HG03571 (cell line): ENCODE measurements around the gene ADARB1.

Experiments
- ATAC-seq: cut with Tn5 transposase; IDR thresholded peaks from one replicate; pipeline ENCODE4 v1.9.1; 2021; ENCODE audit not compliant: unreplicated experiment

ADARB1 gene

DNA sequence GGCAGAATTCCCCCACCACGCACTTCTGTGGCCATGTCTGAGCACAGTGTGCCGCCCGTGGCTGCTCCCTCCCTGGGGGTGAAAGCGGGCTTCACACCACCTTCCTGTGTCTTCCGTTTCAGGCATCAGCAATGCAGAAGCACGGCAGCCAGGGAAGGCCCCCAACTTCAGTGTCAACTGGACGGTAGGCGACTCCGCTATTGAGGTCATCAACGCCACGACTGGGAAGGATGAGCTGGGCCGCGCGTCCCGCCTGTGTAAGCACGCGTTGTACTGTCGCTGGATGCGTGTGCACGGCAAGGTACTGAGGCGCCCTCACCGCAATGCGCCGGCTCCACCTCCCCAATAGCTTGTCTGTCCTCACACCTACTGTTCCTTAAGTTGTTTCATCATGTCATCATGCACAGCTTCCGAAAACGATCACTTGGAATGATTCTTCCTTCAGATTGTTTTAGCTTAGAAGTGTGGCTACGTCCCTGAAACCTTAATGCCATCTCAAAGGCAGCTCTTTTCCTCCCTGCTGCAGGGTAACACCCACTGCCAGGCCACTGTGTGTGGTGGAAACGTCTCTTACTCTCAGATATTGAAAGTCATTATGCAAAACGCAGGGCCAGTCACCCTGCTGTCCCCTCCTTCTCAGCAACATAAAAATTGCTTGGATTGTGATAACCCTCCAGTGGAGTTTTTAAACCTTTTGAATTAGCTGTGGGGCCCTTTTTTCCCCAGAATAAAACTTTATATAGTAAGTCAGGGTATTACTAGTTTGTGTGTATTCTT, 146.5 kb downstream of the ADARB1 start:
- ATAC-seq: no peak

DNA sequence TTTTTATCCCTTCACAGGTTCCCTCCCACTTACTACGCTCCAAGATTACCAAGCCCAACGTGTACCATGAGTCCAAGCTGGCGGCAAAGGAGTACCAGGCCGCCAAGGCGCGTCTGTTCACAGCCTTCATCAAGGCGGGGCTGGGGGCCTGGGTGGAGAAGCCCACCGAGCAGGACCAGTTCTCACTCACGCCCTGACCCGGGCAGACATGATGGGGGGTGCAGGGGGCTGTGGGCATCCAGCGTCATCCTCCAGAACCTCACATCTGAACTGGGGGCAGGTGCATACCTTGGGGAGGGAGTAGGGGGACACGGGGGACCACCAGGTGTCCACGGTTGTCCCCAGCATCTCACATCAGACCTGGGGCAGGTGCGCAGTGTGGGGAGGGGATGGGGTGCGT, 147.6 kb downstream of the ADARB1 start:
- ATAC-seq: no peak

DNA sequence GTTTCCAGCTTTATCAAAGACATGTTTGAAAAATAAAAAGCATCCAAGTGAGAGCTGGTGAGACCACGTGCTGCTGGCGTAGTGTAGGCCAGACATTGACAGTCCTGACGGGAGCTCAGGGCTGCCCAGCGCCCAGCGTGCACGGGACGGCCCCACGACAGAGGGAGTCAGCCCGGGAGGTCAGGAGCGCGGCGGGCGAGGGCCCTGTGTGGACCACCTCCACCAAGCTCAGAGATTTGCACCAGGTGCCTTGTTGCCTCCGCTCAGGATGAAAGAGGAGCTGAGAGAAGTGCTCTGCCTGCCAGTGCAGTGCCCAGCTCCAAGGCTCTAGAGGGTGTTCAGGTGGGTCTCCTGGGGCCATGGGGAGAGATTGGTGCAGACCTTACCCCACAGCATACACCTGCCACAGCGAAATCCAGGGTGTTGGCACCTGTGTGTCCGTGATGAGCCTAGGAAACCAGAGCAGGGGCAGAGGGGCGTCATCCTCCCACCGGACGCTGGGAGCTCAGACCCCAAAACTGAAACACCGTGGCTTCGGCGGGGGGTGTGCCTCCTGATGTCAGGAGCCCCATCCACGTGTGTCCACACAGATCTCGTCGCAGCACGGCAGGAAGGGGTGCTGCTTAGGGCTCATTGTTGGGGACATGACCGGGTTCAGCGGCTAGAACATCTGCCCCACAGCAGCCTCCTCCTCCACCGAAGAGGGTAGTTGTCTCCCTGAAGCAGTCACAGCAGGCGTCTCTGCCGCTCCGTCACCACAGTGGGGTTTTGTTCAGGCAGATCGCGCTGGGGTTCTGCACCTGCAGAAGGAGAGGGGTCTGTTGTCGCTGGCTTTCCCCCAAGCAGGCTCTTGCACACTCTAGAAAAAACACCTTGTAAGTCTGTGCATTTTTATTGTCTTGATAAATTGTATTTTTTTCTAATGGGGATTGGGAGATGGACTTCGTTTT, 149.1 kb downstream of the ADARB1 start:
- no peak for ATAC-seq

GRCh38 chr21:45224189-45224938, 150.0 kb downstream of the ADARB1 start:
- ATAC-seq: no peak

DNA sequence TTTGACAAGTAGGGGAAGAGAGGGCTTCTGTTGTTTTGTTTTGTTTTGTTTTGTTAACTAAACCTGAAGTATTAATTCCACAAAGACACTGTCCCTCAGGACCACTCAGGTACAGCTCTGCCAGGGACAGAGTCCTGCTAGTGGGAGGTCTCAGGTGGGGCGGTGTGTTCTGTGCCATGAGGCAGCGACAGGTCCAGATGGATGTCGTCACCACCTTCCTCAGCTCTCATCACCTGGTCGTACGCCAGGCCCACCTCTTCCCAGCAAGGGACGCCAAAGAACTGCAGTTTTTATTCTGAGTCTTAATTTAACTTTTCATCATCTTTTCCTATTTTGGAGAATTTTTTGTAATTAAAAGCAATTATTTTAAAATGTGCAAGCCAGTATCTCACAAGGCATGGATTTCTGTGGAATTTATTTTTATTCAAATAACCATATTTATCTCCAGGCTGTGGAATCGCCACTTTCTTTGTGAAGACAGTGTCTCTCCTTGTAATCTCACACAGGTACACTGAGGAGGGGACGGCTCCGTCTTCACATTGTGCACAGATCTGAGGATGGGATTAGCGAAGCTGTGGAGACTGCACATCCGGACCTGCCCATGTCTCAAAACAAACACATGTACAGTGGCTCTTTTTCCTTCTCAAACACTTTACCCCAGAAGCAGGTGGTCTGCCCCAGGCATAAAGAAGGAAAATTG, 150.8 kb downstream of the ADARB1 start:
- no peak for ATAC-seq

DNA sequence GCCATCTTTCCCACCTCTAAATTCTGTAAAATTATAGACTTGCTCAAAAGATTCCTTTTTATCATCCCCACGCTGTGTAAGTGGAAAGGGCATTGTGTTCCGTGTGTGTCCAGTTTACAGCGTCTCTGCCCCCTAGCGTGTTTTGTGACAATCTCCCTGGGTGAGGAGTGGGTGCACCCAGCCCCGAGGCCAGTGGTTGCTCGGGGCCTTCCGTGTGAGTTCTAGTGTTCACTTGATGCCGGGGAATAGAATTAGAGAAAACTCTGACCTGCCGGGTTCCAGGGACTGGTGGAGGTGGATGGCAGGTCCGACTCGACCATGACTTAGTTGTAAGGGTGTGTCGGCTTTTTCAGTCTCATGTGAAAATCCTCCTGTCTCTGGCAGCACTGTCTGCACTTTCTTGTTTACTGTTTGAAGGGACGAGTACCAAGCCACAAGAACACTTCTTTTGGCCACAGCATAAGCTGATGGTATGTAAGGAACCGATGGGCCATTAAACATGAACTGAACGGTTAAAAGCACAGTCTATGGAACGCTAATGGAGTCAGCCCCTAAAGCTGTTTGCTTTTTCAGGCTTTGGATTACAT, 151.5 kb downstream of the ADARB1 start:
- no peak for ATAC-seq

DNA sequence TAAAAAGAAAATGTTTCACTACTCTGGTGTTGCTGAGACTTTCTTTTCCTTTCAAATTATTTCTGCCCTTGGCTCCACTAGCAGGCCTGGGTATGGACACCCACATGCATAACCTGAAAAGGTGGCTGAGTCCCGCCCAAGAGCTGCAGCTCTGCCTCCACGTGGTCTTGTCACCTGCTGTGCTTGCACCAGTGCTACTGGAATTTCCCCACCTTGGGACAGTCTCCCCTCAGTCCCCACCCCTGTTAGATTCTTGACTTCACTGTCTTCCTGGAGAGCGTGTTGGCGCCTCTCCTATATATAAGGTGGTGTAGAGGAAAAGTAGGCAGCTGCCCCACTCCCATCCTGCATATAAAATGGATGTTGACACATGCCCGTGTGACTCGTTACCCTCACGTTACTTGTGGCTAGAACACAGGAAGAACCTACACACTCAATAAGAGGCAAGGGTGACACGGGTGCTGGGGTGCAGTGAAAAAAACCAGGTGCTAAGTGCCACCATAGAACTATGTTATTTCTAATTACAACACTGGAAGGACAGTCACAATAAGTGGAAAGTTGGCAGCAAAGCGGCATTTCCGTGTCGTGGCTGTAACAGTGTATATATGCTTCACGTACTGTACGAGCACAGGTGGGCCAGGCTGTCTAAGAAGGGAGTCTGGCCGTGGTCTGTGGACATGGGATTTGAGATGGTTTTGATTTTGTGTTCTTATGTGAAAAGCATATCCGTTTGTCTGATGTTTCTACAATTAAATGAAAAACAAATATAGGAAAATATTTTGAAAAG, 152.4 kb downstream of the ADARB1 start:
- no peak for ATAC-seq

GRCh38 chr21:45227735-45228134, 153.4 kb downstream of the ADARB1 start:
- no peak for ATAC-seq

- ATAC-seq: no peak
These were observed 153.8 kb downstream of the ADARB1 start for GRCh38 chr21:45228171-45228641.

DNA sequence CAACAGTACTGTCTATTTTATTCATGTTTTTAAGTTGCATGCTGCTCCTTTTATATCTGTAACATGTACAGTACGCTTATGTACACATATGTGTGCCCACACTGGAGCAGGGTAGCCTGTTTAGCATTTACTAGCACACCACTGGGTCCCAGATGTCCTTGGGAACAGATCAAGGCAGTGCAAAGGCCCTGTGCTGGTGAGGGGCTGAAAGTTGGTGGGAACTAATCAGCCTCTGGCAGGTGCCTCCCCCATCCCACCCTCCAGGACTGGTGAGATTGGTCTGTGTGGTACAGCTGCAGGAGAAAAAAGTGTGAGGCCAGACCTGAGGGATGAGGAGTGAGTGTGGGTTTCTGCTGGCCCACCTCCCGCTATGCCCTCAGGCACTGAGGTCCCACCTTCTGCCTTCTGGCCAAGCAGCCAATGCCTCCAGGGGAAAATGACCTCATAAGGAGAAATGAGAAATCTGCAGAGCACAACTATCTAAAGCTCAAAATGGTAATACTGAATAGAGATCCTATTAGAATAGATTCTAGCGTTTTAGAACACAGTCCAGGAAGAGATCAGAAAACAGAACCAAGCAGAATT, 154.4 kb downstream of the ADARB1 start:
- ATAC-seq: no peak

DNA sequence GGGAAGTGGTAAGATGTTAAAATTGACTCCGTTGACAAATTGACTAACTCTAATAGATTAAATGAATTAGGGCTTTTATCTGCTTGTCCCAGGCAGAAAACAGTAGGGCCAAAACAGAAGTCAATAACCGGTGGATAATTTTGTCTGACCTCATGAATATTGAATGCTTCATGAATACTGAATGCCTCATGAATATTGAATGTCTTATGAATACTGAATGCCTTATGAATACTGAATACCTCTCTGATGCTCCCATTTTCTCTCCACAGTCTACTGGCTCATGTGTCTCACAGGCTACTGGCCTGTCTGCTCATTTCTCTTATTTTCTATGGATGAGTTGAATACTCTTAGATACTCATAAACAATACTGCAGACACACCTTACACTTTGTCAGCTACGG, 157.3 kb downstream of the ADARB1 start:
- no peak for ATAC-seq

GRCh38 chr21:45234127-45234526, 159.7 kb downstream of the ADARB1 start:
- ATAC-seq: no peak

GRCh38 chr21:45234965-45235364, 160.6 kb downstream of the ADARB1 start:
- ATAC-seq: no peak

DNA sequence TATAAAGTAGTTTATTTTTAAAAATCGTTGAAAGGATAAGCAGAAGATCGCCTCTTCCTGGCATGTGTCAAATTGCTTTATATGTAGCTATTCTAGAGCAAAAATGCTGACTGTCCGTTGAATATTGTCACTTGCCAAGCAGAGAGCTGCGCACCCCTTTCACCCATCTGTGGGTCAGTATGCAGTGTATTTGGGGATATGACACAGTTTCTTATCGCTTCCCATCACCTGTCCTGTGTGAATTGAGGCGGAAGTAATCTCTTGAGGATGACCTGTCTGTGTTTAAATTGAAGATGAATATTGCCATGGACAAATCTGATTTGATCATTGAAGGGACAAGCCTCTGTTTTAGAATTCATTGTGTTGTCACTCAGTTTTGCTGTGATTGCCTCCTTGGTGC, 161.1 kb downstream of the ADARB1 start:
- no peak for ATAC-seq

DNA sequence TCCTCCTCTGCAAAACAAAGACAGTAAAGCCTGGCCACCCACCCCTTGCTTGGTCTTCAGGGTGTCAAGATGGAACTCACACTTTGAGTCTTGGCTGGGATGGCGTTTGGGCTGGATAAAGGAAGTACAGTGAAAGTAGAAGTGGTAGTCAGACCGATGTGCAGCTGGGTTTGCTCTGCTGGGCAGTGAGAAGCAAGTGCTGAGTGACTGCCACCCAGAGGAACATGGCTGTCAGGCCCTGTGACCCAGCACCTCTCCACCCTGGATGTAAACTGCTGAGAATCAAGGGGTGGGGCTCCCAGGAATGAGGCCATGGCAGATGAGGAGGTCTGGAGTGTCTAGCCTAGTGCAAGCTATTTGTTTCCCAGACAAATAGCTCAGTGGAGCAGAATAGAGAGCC, 162.1 kb downstream of the ADARB1 start:
- no peak for ATAC-seq

GRCh38 chr21:45237401-45237800, 163.0 kb downstream of the ADARB1 start:
- ATAC-seq: no peak

- ATAC-seq: no peak
These were observed 167.0 kb downstream of the ADARB1 start for GRCh38 chr21:45241357-45241756.

- no peak for ATAC-seq
These were observed 169.2 kb downstream of the ADARB1 start for GRCh38 chr21:45243603-45244002.

DNA sequence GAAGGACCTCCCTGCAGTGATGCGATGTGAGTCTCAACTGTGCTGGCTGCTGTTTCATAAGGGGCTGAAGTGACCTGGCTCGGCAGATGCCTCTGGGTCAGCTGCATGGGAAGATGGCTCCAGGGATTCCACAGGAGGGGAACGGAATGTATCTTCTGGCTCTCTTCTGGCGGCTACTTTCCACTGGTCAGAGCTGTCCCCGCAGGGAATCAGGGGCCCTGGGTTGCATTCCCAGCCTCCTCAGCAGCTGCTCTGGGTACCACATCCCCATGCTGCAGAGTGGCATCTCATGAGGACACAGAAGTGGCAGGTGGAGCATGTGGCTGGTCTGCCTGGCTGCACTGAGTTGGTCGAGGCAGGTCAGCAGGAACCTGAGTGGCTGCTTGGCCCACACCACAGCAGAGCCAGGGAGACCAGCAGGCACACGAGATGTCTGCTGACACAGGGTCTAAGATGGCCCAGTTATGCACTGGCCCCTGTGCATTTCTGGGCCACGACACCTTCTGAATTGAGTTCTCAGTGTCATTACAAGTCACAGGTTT, 170.5 kb downstream of the ADARB1 start:
- ATAC-seq: no peak
